ENCODE results near the gene CD48.

- TF ChIP-seq CTCF (IDR thresholded peaks at IDR 0.05; ENCODE audit: borderline replicate concordance, extremely low read depth, low read length, poor library complexity, severe bottlenecking) (no peak), EZH2 (IDR thresholded peaks at IDR 0.05; ENCODE audit: borderline replicate concordance, low read depth, low read length, severe bottlenecking) (no peak)
Measured at GRCh38 chr1:160629286-160630210, 82.1 kb downstream of the CD48 start.

Data from DND-41 (cell line).